ENCODE measurements around the gene ALPL.

DNA sequence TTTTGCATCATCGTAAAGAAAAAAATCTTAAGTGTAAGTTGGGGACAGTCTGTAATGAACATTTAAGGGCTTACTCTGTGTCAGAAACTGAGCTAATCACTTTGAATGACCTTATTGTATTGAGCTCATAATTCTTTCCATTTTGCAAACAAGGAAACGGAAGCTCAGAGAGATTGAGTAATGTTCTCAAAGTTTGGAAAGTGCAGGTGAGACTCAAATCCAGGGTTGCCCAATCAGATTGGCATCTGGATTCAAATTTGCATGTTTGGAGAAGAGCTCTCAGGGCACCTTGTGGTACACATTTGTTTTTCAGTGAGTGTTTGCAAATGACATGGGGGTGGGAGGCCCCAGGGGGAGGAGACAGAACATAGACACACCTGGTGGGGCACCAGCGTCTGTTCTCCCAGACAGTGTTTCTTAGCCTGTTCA is 8.0 kb downstream of the ALPL start:
- TF ChIP-seq, protein P1, sequence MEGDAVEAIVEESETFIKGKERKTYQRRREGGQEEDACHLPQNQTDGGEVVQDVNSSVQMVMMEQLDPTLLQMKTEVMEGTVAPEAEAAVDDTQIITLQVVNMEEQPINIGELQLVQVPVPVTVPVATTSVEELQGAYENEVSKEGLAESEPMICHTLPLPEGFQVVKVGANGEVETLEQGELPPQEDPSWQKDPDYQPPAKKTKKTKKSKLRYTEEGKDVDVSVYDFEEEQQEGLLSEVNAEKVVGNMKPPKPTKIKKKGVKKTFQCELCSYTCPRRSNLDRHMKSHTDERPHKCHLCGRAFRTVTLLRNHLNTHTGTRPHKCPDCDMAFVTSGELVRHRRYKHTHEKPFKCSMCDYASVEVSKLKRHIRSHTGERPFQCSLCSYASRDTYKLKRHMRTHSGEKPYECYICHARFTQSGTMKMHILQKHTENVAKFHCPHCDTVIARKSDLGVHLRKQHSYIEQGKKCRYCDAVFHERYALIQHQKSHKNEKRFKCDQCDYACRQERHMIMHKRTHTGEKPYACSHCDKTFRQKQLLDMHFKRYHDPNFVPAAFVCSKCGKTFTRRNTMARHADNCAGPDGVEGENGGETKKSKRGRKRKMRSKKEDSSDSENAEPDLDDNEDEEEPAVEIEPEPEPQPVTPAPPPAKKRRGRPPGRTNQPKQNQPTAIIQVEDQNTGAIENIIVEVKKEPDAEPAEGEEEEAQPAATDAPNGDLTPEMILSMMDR (IDR thresholded peaks at IDR 0.05; ENCODE audit: poor library complexity, severe bottlenecking): no peak
- TF ChIP-seq POLR2AphosphoS5 (IDR thresholded peaks at IDR 0.05): no peak
- no peak for TF ChIP-seq EP300 (conservative IDR thresholded peaks at IDR 0.05; ENCODE audit: poor library complexity, severe bottlenecking)

Measured in neural cell (in vitro differentiated cells).